Smooth muscle cell (in vitro differentiated cells): ENCODE measurements around the gene SNX9. TPM values are rescaled to one million over a fixed set of nuclear protein-coding genes. Genes with fewer than 3 reads are reported as not detected.

Experiments
- DNase-seq: peaks from one replicate; lab custom pipeline; 2025; ENCODE audit not compliant: unreplicated experiment; lab: John Stamatoyannopoulos, UW
- H2AFZ ChIP-seq: fragments of 200-600 bp; sonication (generic); 2 replicates; pipeline ENCODE4 v1.6.0; 2016; ENCODE audit warnings: antibody characterized with exemption, low read depth, mild to moderate bottlenecking
- H3F3A ChIP-seq: fragments of 200-600 bp; sonication (generic); 2 replicates; pipeline ENCODE4 v1.6.0; 2017; ENCODE audit warnings: antibody characterized with exemption, low read depth
- H3K27ac ChIP-seq: fragments of 200-600 bp; sonication (generic); 2 replicates; pipeline ENCODE4 v1.5.1; 2016; ENCODE audit warnings: low read depth, mild to moderate bottlenecking
- H3K27me3 ChIP-seq: fragments of 200-600 bp; sonication (generic); 2 replicates; pipeline ENCODE4 v1.6.1; 2016; ENCODE audit warnings: low read depth, mild to moderate bottlenecking
- H3K36me3 ChIP-seq: fragments of 200-600 bp; sonication (generic); 2 replicates; pipeline ENCODE4 v1.5.1; 2016; ENCODE audit warnings: low read depth
- H3K4me1 ChIP-seq: fragments of 200-600 bp; sonication (generic); 2 replicates; pipeline ENCODE4 v1.5.1; 2016; ENCODE audit warnings: low read depth
- H3K4me2 ChIP-seq: fragments of 200-600 bp; sonication (generic); 2 replicates; pipeline ENCODE4 v1.6.0; 2016; ENCODE audit warnings: mild to moderate bottlenecking
- H3K4me3 ChIP-seq: fragments of 200-600 bp; sonication (generic); 2 replicates; pipeline ENCODE4 v1.5.1; 2016; ENCODE audit warnings: mild to moderate bottlenecking
- H3K79me2 ChIP-seq: fragments of 200-600 bp; sonication (generic); 2 replicates; pipeline ENCODE4 v1.6.0; 2016; ENCODE audit warnings: low read depth, mild to moderate bottlenecking
- H3K9ac ChIP-seq: fragments of 200-600 bp; sonication (generic); 2 replicates; pipeline ENCODE4 v1.6.0; 2016; ENCODE audit warnings: low read depth
- H3K9me3 ChIP-seq: fragments of 200-600 bp; sonication (generic); replicated peaks from 2 replicates; pipeline ENCODE4 v1.5.1; 2016; ENCODE audit warnings: low read depth
- H4K20me1 ChIP-seq: fragments of 200-600 bp; sonication (generic); 2 replicates; pipeline ENCODE4 v1.6.0; 2016; ENCODE audit warnings: low read depth
- CTCF ChIP-seq: fragments of 200-600 bp; sonication (generic); IDR thresholded peaks from 2 replicates; pipeline ENCODE4 v1.5.1; 2017; ENCODE audit warnings: borderline replicate concordance, mild to moderate bottlenecking, antibody characterized with exemption; ENCODE audit not compliant: insufficient read depth, poor library complexity, severe bottlenecking
- WGBS: methylation state at CpG from one replicate; pipeline ENCODE4 v1.1.7; 2016; ENCODE audit warnings: low lambda C conversion rate; 5-methylcytosine and 5-hydroxymethylcytosine counted together
- polyA plus RNA-seq: library from polyadenylated mRNA; unstranded; fragments of >200 nt; fragmentation: Nextera tagmentation; extraction: Ambion mirVana; gene quantifications from 2 replicates; pipeline ENCODE4 v1.2.1, GENCODE V29; 2016
- total RNA-seq: library from RNA; depleted of rRNA; stranded (reverse); fragments of >200 nt; gene quantifications from 2 replicates; pipeline ENCODE4 v1.2.3, GENCODE V29; 2014

SNX9 gene
- total and polyA plus RNA-seq, 2 experiments from 2014 or later = 28.9 to 29.0 TPM

GRCh38 chr6:157832250-157832967 is 9.4 kb downstream of the SNX9 start:
- Histone ChIP-seq H3K27ac (peak overlapping the region; percentile 77), H3K36me3 (no peaks in the 10 kb centered on the region), H3F3A (peaks cover 4% of the 10 kb centered on the region), H3K4me3 (no peak overlapping the region), H3K9me3 (no peaks in the 10 kb centered on the region), H3K4me2 (peak overlapping the region; percentile 81), H4K20me1 (peaks cover 100% of the 10 kb centered on the region), H3K27me3 (no peaks in the 10 kb centered on the region), H3K4me1 (peaks cover 42% of the 10 kb centered on the region), H3K9ac (no peak overlapping the region), H2AFZ (no peak overlapping the region), H3K79me2 (peaks cover 93% of the 10 kb centered on the region)
- no peak for DNase-seq
- no peak for TF ChIP-seq CTCF
- 82% methylated on average over 3 of the region's 3 CpGs for WGBS

- H3F3A ChIP-seq = peaks cover 4% of the 10 kb centered on the region
- no peaks in the 10 kb centered on the region for H3K27me3 ChIP-seq
- H4K20me1 ChIP-seq = peaks cover 100% of the 10 kb centered on the region
- H3K9ac ChIP-seq = no peak overlapping the region
- 98% methylated on average over 6 of the region's 6 CpGs for WGBS
- DNase-seq = no peak
- no peak overlapping the region for H3K27ac ChIP-seq
- no peak overlapping the region for H3K4me3 ChIP-seq
- H3K4me2 ChIP-seq = no peak overlapping the region
- H3K79me2 ChIP-seq = peaks cover 93% of the 10 kb centered on the region
- no peaks in the 10 kb centered on the region for H3K36me3 ChIP-seq
- TF ChIP-seq CTCF = no peak
- no peaks in the 10 kb centered on the region for H3K9me3 ChIP-seq
- H3K4me1 ChIP-seq = peaks cover 49% of the 10 kb centered on the region
- H2AFZ ChIP-seq = no peak overlapping the region
Measured at GRCh38 chr6:157834549-157834948, 11.5 kb downstream of the SNX9 start.

GRCh38 chr6:157838718-157839430 is 15.8 kb downstream of the SNX9 start:
- WGBS = 69% methylated on average over 5 of the region's 5 CpGs
- TF ChIP-seq CTCF = no peak
- no peak overlapping the region for H3K9ac ChIP-seq
- peaks cover 100% of the 10 kb centered on the region for H4K20me1 ChIP-seq
- no peaks in the 10 kb centered on the region for H3K36me3 ChIP-seq
- no peaks in the 10 kb centered on the region for H3F3A ChIP-seq
- H3K4me1 ChIP-seq = peaks cover 22% of the 10 kb centered on the region
- H3K4me2 ChIP-seq = peak overlapping the region; percentile 56
- peak overlapping the region; percentile 71 for H3K27ac ChIP-seq
- no peaks in the 10 kb centered on the region for H3K27me3 ChIP-seq
- DNase-seq = no peak
- H3K4me3 ChIP-seq = no peak overlapping the region
- H3K9me3 ChIP-seq = no peaks in the 10 kb centered on the region
- H3K79me2 ChIP-seq = peaks cover 99% of the 10 kb centered on the region
- no peak overlapping the region for H2AFZ ChIP-seq
